ENCODE measurements around the gene BATF2. TPM values are rescaled to one million over a fixed set of nuclear protein-coding genes. Genes with fewer than 3 reads are reported as not detected.

Gene BATF2
- total and polyA plus RNA-seq, 4 donors, result 0.51 to 3.2 (median 1.4) TPM

DNA sequence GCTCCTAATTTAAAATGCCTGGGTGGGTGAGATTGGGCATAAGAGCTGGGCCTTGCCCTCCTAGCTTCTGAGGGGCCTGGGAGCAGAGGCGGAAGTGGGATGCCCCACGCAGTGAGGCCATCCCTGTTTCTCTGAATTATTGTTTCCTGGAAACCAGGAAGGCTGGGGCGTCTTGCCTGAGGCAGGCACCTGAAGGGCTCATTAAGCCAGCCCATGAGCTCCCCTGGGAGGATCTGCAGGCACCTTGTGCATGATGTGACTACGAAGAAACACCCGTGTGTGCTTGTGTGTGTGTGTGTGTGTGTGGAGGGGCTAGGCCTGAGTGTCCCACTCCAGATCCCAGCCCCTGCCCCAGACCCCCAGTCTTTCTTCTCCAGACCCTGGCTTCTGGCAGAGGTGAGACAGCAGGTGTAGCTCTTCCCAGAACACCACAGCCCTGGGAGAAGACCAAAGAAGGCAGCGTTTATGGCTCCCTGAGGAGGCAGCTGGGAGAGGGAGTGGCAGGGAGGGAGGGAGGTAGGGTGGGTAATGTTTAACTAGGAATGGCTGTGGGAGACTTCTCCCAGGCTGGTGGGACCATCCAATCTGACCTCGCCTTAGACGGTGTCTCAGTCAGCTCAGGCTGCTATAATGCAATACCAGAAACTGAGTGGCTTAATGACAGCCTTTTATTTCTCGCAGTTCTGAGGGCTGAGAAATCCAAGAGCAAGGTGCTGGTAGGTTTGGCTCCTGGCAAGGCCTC lies 2.1 kb upstream of the BATF2 start:
- 76% methylated on average over 9 of the region's 9 CpGs for WGBS
- Histone ChIP-seq H3K27me3 (ENCODE audit: control insufficient read depth in 4 of 4, insufficient read depth in 4 of 4, low read length in 3 of 4) (no peaks in the 10 kb centered on the region), H3K4me1 (ENCODE audit: control insufficient read depth in 4 of 4, insufficient read depth in 4 of 4, low read length in 3 of 4) (peaks cover 0 to 22% (median 13%) of the 10 kb centered on the region in 4 donors), H3K36me3 (ENCODE audit: control insufficient read depth in 4 of 4, insufficient read depth in 3 of 4, low read depth in 1 of 4, low read length in 3 of 4) (no peaks in the 10 kb centered on the region), H3K9ac (ENCODE audit: low read depth in 1 of 2, low read length in 2 of 2) (no peak overlapping the region), H3K27ac (ENCODE audit: low read depth in 1 of 2, low read length in 2 of 2) (no peak overlapping the region), H3K9me3 (ENCODE audit: control insufficient read depth in 4 of 4, low read length in 3 of 4) (no peaks in the 10 kb centered on the region), H3K4me3 (ENCODE audit: low read depth in 1 of 3, low read length in 3 of 3) (no peak overlapping the region)
- TF ChIP-seq, protein P1, sequence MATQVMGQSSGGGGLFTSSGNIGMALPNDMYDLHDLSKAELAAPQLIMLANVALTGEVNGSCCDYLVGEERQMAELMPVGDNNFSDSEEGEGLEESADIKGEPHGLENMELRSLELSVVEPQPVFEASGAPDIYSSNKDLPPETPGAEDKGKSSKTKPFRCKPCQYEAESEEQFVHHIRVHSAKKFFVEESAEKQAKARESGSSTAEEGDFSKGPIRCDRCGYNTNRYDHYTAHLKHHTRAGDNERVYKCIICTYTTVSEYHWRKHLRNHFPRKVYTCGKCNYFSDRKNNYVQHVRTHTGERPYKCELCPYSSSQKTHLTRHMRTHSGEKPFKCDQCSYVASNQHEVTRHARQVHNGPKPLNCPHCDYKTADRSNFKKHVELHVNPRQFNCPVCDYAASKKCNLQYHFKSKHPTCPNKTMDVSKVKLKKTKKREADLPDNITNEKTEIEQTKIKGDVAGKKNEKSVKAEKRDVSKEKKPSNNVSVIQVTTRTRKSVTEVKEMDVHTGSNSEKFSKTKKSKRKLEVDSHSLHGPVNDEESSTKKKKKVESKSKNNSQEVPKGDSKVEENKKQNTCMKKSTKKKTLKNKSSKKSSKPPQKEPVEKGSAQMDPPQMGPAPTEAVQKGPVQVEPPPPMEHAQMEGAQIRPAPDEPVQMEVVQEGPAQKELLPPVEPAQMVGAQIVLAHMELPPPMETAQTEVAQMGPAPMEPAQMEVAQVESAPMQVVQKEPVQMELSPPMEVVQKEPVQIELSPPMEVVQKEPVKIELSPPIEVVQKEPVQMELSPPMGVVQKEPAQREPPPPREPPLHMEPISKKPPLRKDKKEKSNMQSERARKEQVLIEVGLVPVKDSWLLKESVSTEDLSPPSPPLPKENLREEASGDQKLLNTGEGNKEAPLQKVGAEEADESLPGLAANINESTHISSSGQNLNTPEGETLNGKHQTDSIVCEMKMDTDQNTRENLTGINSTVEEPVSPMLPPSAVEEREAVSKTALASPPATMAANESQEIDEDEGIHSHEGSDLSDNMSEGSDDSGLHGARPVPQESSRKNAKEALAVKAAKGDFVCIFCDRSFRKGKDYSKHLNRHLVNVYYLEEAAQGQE (IDR thresholded peaks at IDR 0.05), result no peak
- TF ChIP-seq NR2F2 (IDR thresholded peaks at IDR 0.05), result no peak
- no peak for TF ChIP-seq RAD21 (IDR thresholded peaks at IDR 0.05)
- TF ChIP-seq, protein P2, sequence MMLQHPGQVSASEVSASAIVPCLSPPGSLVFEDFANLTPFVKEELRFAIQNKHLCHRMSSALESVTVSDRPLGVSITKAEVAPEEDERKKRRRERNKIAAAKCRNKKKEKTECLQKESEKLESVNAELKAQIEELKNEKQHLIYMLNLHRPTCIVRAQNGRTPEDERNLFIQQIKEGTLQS (IDR thresholded peaks at IDR 0.05), result no peak
- TF ChIP-seq, protein P3, sequence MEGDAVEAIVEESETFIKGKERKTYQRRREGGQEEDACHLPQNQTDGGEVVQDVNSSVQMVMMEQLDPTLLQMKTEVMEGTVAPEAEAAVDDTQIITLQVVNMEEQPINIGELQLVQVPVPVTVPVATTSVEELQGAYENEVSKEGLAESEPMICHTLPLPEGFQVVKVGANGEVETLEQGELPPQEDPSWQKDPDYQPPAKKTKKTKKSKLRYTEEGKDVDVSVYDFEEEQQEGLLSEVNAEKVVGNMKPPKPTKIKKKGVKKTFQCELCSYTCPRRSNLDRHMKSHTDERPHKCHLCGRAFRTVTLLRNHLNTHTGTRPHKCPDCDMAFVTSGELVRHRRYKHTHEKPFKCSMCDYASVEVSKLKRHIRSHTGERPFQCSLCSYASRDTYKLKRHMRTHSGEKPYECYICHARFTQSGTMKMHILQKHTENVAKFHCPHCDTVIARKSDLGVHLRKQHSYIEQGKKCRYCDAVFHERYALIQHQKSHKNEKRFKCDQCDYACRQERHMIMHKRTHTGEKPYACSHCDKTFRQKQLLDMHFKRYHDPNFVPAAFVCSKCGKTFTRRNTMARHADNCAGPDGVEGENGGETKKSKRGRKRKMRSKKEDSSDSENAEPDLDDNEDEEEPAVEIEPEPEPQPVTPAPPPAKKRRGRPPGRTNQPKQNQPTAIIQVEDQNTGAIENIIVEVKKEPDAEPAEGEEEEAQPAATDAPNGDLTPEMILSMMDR (IDR thresholded peaks at IDR 0.05; ENCODE audit: low read depth, low read length, missing input control), result no peak
- TF ChIP-seq, protein P4, sequence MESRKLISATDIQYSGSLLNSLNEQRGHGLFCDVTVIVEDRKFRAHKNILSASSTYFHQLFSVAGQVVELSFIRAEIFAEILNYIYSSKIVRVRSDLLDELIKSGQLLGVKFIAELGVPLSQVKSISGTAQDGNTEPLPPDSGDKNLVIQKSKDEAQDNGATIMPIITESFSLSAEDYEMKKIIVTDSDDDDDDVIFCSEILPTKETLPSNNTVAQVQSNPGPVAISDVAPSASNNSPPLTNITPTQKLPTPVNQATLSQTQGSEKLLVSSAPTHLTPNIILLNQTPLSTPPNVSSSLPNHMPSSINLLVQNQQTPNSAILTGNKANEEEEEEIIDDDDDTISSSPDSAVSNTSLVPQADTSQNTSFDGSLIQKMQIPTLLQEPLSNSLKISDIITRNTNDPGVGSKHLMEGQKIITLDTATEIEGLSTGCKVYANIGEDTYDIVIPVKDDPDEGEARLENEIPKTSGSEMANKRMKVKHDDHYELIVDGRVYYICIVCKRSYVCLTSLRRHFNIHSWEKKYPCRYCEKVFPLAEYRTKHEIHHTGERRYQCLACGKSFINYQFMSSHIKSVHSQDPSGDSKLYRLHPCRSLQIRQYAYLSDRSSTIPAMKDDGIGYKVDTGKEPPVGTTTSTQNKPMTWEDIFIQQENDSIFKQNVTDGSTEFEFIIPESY (IDR thresholded peaks at IDR 0.05), result no peak
- TF ChIP-seq HNF4A (conservative IDR thresholded peaks at IDR 0.05), result no peak
- TF ChIP-seq HNF4G (IDR thresholded peaks at IDR 0.05), result no peak
- TF ChIP-seq FOXA1 (IDR thresholded peaks at IDR 0.05), result no peak
- TF ChIP-seq SP1 (IDR thresholded peaks at IDR 0.05), result no peak
- no peak for TF ChIP-seq GABPA (IDR thresholded peaks at IDR 0.05 in 1 of 2, conservative IDR thresholded peaks at IDR 0.05 in 1 of 2)
- no peak for TF ChIP-seq YY1 (IDR thresholded peaks at IDR 0.05)
- no peak for TF ChIP-seq RXRA (IDR thresholded peaks at IDR 0.05)
- TF ChIP-seq, protein P5, sequence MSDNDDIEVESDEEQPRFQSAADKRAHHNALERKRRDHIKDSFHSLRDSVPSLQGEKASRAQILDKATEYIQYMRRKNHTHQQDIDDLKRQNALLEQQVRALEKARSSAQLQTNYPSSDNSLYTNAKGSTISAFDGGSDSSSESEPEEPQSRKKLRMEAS (IDR thresholded peaks at IDR 0.05), result no peak
- no peak for TF ChIP-seq JUND (IDR thresholded peaks at IDR 0.05)
- TF ChIP-seq TAF1 (conservative IDR thresholded peaks at IDR 0.05), result no peak
- TF ChIP-seq EGR1 (IDR thresholded peaks at IDR 0.05; ENCODE audit: low read depth in 2 of 2), result no peak
- TF ChIP-seq FOXA2 (IDR thresholded peaks at IDR 0.05), result no peak
- DNase-seq (ENCODE audit: low spot score), result no peak

Measured in liver (tissue), 9 donors.